Activated naive CD4-positive, alpha-beta T cell treated with anti-CD3 and anti-CD28 coated beads, Interleukin-2, amount 50 U/mL, for 24 hours (primary cell): ENCODE data around the gene DOCK3.
"Not testable (repeated sequence)": the region's sequence is repeated elsewhere in the genome, so short reads cannot be mapped to it uniquely, and the experiment has no call there.

ENCODE experiments used
- H3K27ac Mint-ChIP-seq: one replicate; pipeline ENCODE4 v1.8.0; 2021; ENCODE audit warnings: mild to moderate bottlenecking, mixed read lengths
- H3K27me3 Mint-ChIP-seq: one replicate; pipeline ENCODE4 v1.8.0; 2021; ENCODE audit warnings: mixed read lengths
- H3K36me3 Mint-ChIP-seq: one replicate; pipeline ENCODE4 v1.8.0; 2021; ENCODE audit warnings: mixed read lengths
- H3K4me1 Mint-ChIP-seq: one replicate; pipeline ENCODE4 v1.8.0; 2021; ENCODE audit warnings: mixed read lengths
- H3K4me3 Mint-ChIP-seq: one replicate; pipeline ENCODE4 v1.8.0; 2021; ENCODE audit warnings: mild to moderate bottlenecking, mixed read lengths
- H3K9me3 Mint-ChIP-seq: one replicate; pipeline ENCODE4 v1.8.0; 2021; ENCODE audit warnings: mixed read lengths

The DOCK3 gene

DNA sequence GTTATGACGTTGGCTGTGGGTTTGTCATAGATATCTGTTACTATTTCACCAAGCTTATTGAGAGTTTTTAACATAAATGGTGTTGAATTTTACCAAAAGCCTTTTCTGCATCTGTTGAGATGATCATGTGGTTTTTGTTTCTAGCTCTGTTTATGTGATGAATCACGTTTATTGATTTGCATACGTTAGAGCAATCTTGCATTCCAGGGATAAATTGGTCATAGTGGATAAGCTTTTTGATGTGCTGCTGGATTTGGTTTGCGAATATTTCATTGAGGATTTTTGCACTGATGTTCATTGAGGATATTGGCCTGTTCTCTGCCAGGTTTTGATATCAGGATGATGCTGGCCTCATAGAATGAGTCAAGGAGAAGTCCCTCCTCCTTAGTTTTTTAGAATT, 117.8 kb downstream of the DOCK3 start:
- Mint-ChIP-seq H3K36me3 (peaks cover 2% of the 10 kb centered on the region), H3K4me1 (no peaks in the 10 kb centered on the region), H3K27me3 (no peaks in the 10 kb centered on the region), H3K4me3 (no peak overlapping the region), H3K27ac (no peak overlapping the region), H3K9me3 (no peaks in the 10 kb centered on the region)

DNA sequence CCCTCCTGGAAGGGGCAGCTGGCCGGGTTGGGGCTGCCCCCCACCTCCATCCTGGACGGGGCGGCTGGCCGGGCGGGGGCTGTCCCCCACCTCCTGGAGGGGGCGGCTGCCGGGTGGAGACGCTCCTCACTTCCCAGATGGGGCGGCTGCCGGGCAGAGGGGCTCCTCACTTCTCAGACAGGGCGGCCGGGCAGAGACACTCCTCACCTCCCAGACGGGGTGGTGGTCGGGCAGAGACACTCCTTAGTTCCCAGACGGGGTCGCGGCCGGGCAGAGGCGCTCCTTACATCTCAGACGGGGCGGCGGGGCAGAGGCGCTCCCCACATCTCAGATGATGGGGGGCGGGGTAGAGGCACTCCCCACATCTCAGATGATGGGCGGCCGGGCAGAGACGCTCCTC, 129.1 kb downstream of the DOCK3 start:
- H3K27ac Mint-ChIP-seq, H3K4me1 Mint-ChIP-seq, H3K4me3 Mint-ChIP-seq, H3K27me3 Mint-ChIP-seq: not testable (repeated sequence)
- H3K36me3 Mint-ChIP-seq = peaks cover 18% of the 10 kb centered on the region
- peaks cover 34% of the 10 kb centered on the region for H3K9me3 Mint-ChIP-seq

GRCh38 chr3:50804376-50804775, 129.6 kb downstream of the DOCK3 start:
- not testable (repeated sequence) for H3K4me3 Mint-ChIP-seq, H3K27me3 Mint-ChIP-seq, H3K4me1 Mint-ChIP-seq, H3K27ac Mint-ChIP-seq
- Mint-ChIP-seq H3K9me3 (peaks cover 28% of the 10 kb centered on the region), H3K36me3 (peaks cover 15% of the 10 kb centered on the region)

DNA sequence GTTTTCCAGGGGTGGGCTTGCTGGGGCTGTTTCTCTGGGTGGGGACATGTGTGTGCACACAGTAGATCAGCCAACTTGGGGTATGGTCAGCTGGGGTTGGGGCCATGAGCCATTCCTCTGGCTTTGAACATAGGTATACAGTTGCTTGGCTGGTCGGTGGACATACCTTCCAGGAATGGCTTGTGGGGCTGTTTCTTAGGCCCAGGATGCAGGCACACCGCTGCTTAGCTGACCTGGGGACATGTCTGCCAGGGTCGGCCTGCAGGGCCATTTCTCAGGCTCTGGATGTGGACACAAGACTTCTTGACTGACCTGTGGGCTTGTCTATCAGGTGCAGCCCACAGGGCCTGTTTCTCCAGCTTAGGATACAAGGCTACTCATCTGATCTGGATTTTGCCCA, 130.6 kb downstream of the DOCK3 start:
- no peaks in the 10 kb centered on the region for H3K4me1 Mint-ChIP-seq
- no peak overlapping the region for H3K4me3 Mint-ChIP-seq
- H3K36me3 Mint-ChIP-seq = peaks cover 11% of the 10 kb centered on the region
- no peak overlapping the region for H3K27ac Mint-ChIP-seq
- peaks cover 19% of the 10 kb centered on the region for H3K9me3 Mint-ChIP-seq
- H3K27me3 Mint-ChIP-seq = peaks cover 1% of the 10 kb centered on the region

DNA sequence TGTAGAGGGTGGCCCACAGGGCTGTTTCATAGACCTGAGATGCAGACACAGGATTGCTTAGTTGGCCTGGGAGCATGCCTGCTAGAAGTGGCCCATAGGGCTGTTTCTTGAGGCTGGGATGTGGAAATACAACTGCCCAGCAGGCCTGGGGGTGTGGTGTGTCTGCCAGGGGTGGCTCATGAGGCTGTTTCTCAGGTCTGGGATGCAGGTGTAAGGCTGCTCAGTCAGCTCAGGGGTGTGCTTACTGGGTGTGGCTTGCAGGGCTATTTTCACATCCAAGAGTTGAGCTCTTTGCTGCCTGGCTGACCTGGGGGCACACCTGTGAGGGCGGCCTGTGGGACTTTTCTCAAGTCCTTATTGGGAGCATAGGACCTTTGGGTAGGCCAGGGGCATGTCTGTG, 131.3 kb downstream of the DOCK3 start:
- Mint-ChIP-seq H3K27me3 (peaks cover 1% of the 10 kb centered on the region), H3K36me3 (peaks cover 6% of the 10 kb centered on the region), H3K27ac (no peak overlapping the region), H3K9me3 (peaks cover 11% of the 10 kb centered on the region), H3K4me1 (no peaks in the 10 kb centered on the region), H3K4me3 (no peak overlapping the region)

DNA sequence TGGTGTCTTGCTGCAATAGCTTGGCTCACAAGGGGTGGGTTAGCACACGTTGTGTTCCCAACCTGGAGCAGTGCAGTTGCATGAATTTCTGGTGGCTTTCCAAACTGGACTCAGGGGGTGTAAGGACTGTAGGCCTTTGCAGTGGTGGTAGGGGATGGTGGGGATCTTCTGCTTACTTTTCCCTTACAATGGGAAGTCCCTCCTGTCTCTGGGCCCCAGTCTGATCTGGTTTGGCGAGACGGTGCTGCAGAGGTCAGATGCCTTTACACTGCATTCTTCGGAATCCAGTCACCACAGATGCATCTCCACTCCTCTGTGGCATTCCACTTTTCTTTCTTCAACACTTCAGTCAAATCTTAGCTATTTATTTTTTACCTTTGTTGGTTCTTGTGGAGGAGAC, 132.1 kb downstream of the DOCK3 start:
- H3K27ac Mint-ChIP-seq = no peak overlapping the region
- peaks cover 4% of the 10 kb centered on the region for H3K36me3 Mint-ChIP-seq

GRCh38 chr3:50807266-50807665, 132.5 kb downstream of the DOCK3 start:
- H3K36me3 Mint-ChIP-seq = peaks cover 4% of the 10 kb centered on the region

More for the DNA sequence above, 132.1 kb downstream of the DOCK3 start:
- peaks cover 1% of the 10 kb centered on the region for H3K27me3 Mint-ChIP-seq
- no peaks in the 10 kb centered on the region for H3K4me1 Mint-ChIP-seq
- H3K4me3 Mint-ChIP-seq = no peak overlapping the region
- peaks cover 6% of the 10 kb centered on the region for H3K9me3 Mint-ChIP-seq

DNA sequence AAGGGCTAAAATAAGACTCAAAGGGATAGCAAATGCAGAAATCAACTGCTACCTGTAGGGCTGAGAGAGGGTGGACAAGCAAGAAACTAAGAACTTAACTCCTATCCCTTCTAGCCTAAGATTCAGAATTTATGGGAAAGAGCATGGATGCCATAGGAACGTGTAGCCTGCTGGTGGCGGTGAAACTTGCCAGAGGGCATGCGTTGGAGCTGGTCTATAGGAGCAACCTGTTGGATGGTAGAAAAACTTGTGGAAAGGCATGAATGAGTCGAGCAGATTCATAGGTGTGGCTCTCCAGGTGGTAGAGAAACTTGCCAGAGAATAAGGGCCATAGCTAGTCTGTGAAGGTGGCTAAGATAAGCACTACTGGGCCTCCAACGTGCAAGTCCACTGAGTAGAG, 137.2 kb downstream of the DOCK3 start:
- Mint-ChIP-seq H3K4me3 (no peak overlapping the region), H3K4me1 (no peaks in the 10 kb centered on the region), H3K27me3 (no peaks in the 10 kb centered on the region), H3K36me3 (no peaks in the 10 kb centered on the region), H3K27ac (no peak overlapping the region), H3K9me3 (no peaks in the 10 kb centered on the region)

More at GRCh38 chr3:50807266-50807665, 132.5 kb downstream of the DOCK3 start:
- no peaks in the 10 kb centered on the region for H3K27me3 Mint-ChIP-seq
- peaks cover 2% of the 10 kb centered on the region for H3K9me3 Mint-ChIP-seq
- H3K4me3 Mint-ChIP-seq = no peak overlapping the region
- no peaks in the 10 kb centered on the region for H3K4me1 Mint-ChIP-seq
- H3K27ac Mint-ChIP-seq = no peak overlapping the region

DNA sequence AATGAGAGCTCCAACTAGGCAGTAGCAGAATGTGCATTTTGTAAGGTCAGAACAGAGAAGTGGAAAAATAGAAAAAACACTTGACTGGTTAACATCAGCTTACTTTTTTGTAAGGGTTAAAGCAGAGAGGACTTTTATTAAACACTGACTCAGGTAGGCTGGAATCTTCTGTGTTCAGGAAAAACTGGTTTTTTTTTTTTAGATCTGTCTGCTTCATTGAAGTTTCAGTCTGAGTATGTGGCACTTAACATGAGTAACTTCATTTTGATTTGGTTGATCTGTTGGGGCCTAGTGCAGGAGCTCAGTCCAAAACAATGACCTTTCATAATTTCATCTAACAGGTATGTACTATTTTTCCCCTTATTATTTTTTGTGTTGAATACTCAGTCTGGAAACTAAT, 141.1 kb downstream of the DOCK3 start:
- no peak overlapping the region for H3K4me3 Mint-ChIP-seq
- H3K9me3 Mint-ChIP-seq = no peaks in the 10 kb centered on the region
- no peaks in the 10 kb centered on the region for H3K27me3 Mint-ChIP-seq
- H3K27ac Mint-ChIP-seq = no peak overlapping the region
- no peaks in the 10 kb centered on the region for H3K36me3 Mint-ChIP-seq
- no peaks in the 10 kb centered on the region for H3K4me1 Mint-ChIP-seq

DNA sequence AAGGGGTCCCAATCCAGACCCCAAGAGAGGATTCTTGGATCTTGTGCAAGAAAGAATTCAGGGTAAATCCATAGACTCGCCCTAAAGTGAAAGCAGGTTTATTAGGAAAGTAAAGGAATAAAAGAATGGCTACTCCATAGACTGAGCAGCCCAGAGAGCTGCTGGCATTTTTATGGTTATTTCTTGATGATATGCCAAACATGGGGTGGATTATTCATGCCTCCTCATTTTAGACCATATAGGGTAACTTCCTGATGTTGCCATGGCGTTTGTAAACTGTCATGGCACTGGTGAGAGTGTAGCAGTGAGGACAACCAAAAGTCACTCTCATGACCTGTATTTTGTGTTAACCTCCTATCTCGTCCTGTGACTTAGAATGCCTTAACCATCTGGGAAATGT, 142.2 kb downstream of the DOCK3 start:
- H3K27ac Mint-ChIP-seq = no peak overlapping the region
- H3K4me1 Mint-ChIP-seq = no peaks in the 10 kb centered on the region
- H3K9me3 Mint-ChIP-seq = no peaks in the 10 kb centered on the region
- no peak overlapping the region for H3K4me3 Mint-ChIP-seq
- H3K27me3 Mint-ChIP-seq = no peaks in the 10 kb centered on the region
- no peaks in the 10 kb centered on the region for H3K36me3 Mint-ChIP-seq

DNA sequence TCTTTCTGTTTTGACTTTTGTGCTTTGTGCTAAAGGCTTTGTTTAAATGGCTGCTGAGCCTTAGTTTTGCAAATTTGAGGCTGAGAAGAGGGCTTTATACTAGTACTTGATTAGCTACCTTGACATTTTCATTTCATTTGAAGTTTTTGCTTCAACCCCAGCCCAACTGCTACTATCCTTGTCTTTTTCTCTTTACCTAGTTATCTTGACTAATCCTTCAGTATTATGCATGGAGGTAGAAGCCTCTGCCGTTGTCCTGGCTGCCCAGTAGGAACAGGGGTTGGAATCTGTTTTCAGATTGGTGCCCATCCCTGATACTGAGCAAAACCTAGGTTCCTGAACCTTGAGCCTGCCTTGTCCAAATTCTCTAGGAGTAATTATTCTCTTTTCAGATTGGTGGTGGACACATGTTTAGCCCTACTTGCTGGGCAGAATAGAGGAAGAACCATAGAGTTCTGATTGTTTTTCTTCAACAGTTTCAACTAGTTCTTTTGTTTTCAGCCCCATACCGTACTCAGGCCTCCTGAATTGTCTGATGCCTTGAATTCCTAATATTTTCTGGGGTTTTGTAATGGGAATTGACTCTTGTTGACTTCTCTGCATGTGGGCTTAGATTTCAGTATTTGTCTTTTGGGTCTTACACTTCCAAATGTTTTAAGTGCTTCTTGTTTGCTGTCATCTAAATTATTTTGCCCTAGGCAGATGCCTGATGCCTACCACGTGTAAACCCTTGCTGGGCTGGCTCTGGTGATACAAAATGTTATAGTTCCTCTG, 143.2 kb downstream of the DOCK3 start:
- Mint-ChIP-seq H3K4me1 (no peaks in the 10 kb centered on the region), H3K36me3 (no peaks in the 10 kb centered on the region), H3K27me3 (no peaks in the 10 kb centered on the region), H3K9me3 (no peaks in the 10 kb centered on the region), H3K4me3 (no peak overlapping the region), H3K27ac (no peak overlapping the region)

- no peaks in the 10 kb centered on the region for H3K4me1 Mint-ChIP-seq
- H3K36me3 Mint-ChIP-seq = no peaks in the 10 kb centered on the region
- H3K9me3 Mint-ChIP-seq = peaks cover 5% of the 10 kb centered on the region
- H3K27ac Mint-ChIP-seq = no peak overlapping the region
- no peak overlapping the region for H3K4me3 Mint-ChIP-seq
- no peaks in the 10 kb centered on the region for H3K27me3 Mint-ChIP-seq
Measured at GRCh38 chr3:50819882-50820281, 145.2 kb downstream of the DOCK3 start.

DNA sequence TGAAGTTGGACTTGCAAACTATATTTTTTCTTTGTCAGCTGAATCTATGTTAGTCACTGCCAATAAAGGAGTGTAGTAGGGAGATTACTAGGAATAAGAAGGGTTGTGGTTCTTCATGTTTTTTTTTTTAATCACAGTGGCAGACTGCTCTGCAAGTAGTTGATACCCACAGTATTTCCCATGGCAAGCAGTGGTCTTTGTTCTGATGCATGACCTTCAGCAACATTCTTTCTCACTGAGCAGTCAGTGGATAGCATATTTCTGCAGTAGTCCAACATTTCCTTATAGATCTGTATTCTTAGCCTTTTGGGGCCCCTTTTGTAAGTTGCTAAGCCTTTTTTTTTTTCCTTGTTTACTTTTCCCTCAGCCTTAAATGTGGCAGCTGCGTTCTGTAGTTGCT, 151.1 kb downstream of the DOCK3 start:
- H3K27me3 Mint-ChIP-seq = no peaks in the 10 kb centered on the region
- no peak overlapping the region for H3K4me3 Mint-ChIP-seq
- H3K9me3 Mint-ChIP-seq = peaks cover 5% of the 10 kb centered on the region
- H3K36me3 Mint-ChIP-seq = no peaks in the 10 kb centered on the region
- peaks cover 5% of the 10 kb centered on the region for H3K4me1 Mint-ChIP-seq
- H3K27ac Mint-ChIP-seq = no peak overlapping the region

DNA sequence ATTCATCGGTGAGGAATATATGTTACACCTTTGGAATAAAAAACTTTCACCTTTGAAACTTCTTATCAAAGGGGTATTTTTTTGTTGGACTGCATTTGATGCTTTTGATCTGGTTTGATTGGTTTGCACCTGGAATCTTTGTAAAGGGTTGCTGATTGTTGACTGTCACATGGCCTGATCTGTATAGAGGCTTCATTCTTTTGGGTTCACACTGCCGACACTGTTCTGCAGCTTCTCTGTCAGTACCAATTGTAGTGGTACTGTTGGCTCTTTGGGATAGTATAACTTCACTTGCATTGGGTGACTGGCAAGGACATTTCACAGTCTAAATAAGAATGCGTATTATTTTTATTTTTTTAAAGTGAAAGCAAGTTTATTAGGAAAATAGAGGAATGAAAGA, 155.7 kb downstream of the DOCK3 start:
- no peak overlapping the region for H3K4me3 Mint-ChIP-seq
- H3K36me3 Mint-ChIP-seq = peaks cover 3% of the 10 kb centered on the region
- H3K9me3 Mint-ChIP-seq = peaks cover 4% of the 10 kb centered on the region
- H3K27me3 Mint-ChIP-seq = peaks cover 1% of the 10 kb centered on the region
- H3K4me1 Mint-ChIP-seq = peaks cover 5% of the 10 kb centered on the region
- no peak overlapping the region for H3K27ac Mint-ChIP-seq

GRCh38 chr3:50831009-50831408, 156.3 kb downstream of the DOCK3 start:
- not testable (repeated sequence) for H3K4me3 Mint-ChIP-seq, H3K4me1 Mint-ChIP-seq, H3K9me3 Mint-ChIP-seq, H3K27ac Mint-ChIP-seq, H3K36me3 Mint-ChIP-seq, H3K27me3 Mint-ChIP-seq

- Mint-ChIP-seq H3K4me3 (no peak overlapping the region), H3K27me3 (no peaks in the 10 kb centered on the region), H3K4me1 (no peaks in the 10 kb centered on the region), H3K27ac (no peak overlapping the region), H3K9me3 (no peaks in the 10 kb centered on the region), H3K36me3 (peaks cover 4% of the 10 kb centered on the region)
Measured at GRCh38 chr3:50840983-50841489, 166.3 kb downstream of the DOCK3 start.

- Mint-ChIP-seq H3K27me3 (peaks cover 2% of the 10 kb centered on the region), H3K4me3 (no peak overlapping the region), H3K27ac (no peak overlapping the region)
Measured at GRCh38 chr3:50848308-50848707, 173.6 kb downstream of the DOCK3 start.

More at GRCh38 chr3:50848308-50848707, 173.6 kb downstream of the DOCK3 start:
- Mint-ChIP-seq H3K9me3 (peaks cover 11% of the 10 kb centered on the region), H3K4me1 (no peaks in the 10 kb centered on the region), H3K36me3 (peaks cover 6% of the 10 kb centered on the region)
